KOPT-K1 (cell line): ENCODE measurements around the gene SIAH2.
A peak's percentile ranks its signal among the peaks of the same experiment; 100 is the strongest.

Source experiments
- H3K27ac ChIP-seq: fragments of 200-600 bp; sonication (generic); 2 replicates; pipeline ENCODE4 v1.5.1; 2016; ENCODE audit warnings: antibody characterized with exemption, mild to moderate bottlenecking, low read depth, low read length; ENCODE audit not compliant: poor library complexity, severe bottlenecking
- H3K36me3 ChIP-seq: fragments of 200-600 bp; sonication (generic); 2 replicates; pipeline ENCODE4 v1.5.1; 2017; ENCODE audit warnings: antibody characterized with exemption, mild to moderate bottlenecking, low read length, moderate library complexity; ENCODE audit not compliant: insufficient read depth
- H3K9me3 ChIP-seq: fragments of 200-600 bp; sonication (generic); 2 replicates; pipeline ENCODE4 v1.5.1; 2017; ENCODE audit warnings: antibody characterized with exemption, low read length, mild to moderate bottlenecking; ENCODE audit not compliant: insufficient read depth, poor library complexity, severe bottlenecking

The SIAH2 gene

GRCh38 chr3:150746791-150747590 is 16.0 kb downstream of the SIAH2 start:
- no peaks in the 10 kb centered on the region for H3K9me3 ChIP-seq
- no peak overlapping the region for H3K27ac ChIP-seq
- peaks cover 23% of the 10 kb centered on the region for H3K36me3 ChIP-seq

- peaks cover 35% of the 10 kb centered on the region for H3K36me3 ChIP-seq
- H3K27ac ChIP-seq = no peak overlapping the region
- no peaks in the 10 kb centered on the region for H3K9me3 ChIP-seq
Observed at GRCh38 chr3:150745832-150746231, 17.1 kb downstream of the SIAH2 start.

GRCh38 chr3:150744919-150745211 is 18.1 kb downstream of the SIAH2 start:
- Histone ChIP-seq H3K9me3 (no peaks in the 10 kb centered on the region), H3K36me3 (peaks cover 36% of the 10 kb centered on the region), H3K27ac (no peak overlapping the region)

- Histone ChIP-seq H3K9me3 (no peaks in the 10 kb centered on the region), H3K27ac (no peak overlapping the region), H3K36me3 (peaks cover 36% of the 10 kb centered on the region)
Observed at GRCh38 chr3:150744041-150744918, 18.7 kb downstream of the SIAH2 start.

- no peaks in the 10 kb centered on the region for H3K9me3 ChIP-seq
- peaks cover 35% of the 10 kb centered on the region for H3K36me3 ChIP-seq
- no peak overlapping the region for H3K27ac ChIP-seq
Observed at GRCh38 chr3:150743508-150743907, 19.5 kb downstream of the SIAH2 start.

GRCh38 chr3:150742679-150743078 is 20.3 kb downstream of the SIAH2 start:
- Histone ChIP-seq H3K27ac (no peak overlapping the region), H3K36me3 (peaks cover 26% of the 10 kb centered on the region), H3K9me3 (no peaks in the 10 kb centered on the region)

- no peak overlapping the region for H3K27ac ChIP-seq
- H3K36me3 ChIP-seq = peaks cover 24% of the 10 kb centered on the region
- no peaks in the 10 kb centered on the region for H3K9me3 ChIP-seq
Observed at GRCh38 chr3:150742141-150742523, 20.8 kb downstream of the SIAH2 start.

GRCh38 chr3:150741497-150742140 is 21.4 kb downstream of the SIAH2 start:
- no peak overlapping the region for H3K27ac ChIP-seq
- H3K9me3 ChIP-seq = no peaks in the 10 kb centered on the region

GRCh38 chr3:150740733-150741496 is 22.1 kb downstream of the SIAH2 start:
- peaks cover 24% of the 10 kb centered on the region for H3K36me3 ChIP-seq
- peak overlapping the region; percentile 35 for H3K27ac ChIP-seq
- no peaks in the 10 kb centered on the region for H3K9me3 ChIP-seq

More at GRCh38 chr3:150741497-150742140, 21.4 kb downstream of the SIAH2 start:
- H3K36me3 ChIP-seq = peaks cover 24% of the 10 kb centered on the region

- Histone ChIP-seq H3K9me3 (no peaks in the 10 kb centered on the region), H3K27ac (peak overlapping the region; percentile 35), H3K36me3 (peaks cover 24% of the 10 kb centered on the region)
Observed at GRCh38 chr3:150739877-150740645, 22.9 kb downstream of the SIAH2 start.

- peaks cover 24% of the 10 kb centered on the region for H3K36me3 ChIP-seq
- H3K27ac ChIP-seq = peak overlapping the region; percentile 35
- no peaks in the 10 kb centered on the region for H3K9me3 ChIP-seq
Observed at GRCh38 chr3:150739200-150739863, 23.6 kb downstream of the SIAH2 start.

GRCh38 chr3:150738688-150739087 is 24.3 kb downstream of the SIAH2 start:
- Histone ChIP-seq H3K36me3 (peaks cover 24% of the 10 kb centered on the region), H3K9me3 (no peaks in the 10 kb centered on the region), H3K27ac (no peak overlapping the region)

- Histone ChIP-seq H3K36me3 (peaks cover 24% of the 10 kb centered on the region), H3K9me3 (no peaks in the 10 kb centered on the region), H3K27ac (no peak overlapping the region)
Observed at GRCh38 chr3:150737874-150738679, 24.9 kb downstream of the SIAH2 start.
